ENCODE measurements around the gene PDZD7.

Gene PDZD7

DNA sequence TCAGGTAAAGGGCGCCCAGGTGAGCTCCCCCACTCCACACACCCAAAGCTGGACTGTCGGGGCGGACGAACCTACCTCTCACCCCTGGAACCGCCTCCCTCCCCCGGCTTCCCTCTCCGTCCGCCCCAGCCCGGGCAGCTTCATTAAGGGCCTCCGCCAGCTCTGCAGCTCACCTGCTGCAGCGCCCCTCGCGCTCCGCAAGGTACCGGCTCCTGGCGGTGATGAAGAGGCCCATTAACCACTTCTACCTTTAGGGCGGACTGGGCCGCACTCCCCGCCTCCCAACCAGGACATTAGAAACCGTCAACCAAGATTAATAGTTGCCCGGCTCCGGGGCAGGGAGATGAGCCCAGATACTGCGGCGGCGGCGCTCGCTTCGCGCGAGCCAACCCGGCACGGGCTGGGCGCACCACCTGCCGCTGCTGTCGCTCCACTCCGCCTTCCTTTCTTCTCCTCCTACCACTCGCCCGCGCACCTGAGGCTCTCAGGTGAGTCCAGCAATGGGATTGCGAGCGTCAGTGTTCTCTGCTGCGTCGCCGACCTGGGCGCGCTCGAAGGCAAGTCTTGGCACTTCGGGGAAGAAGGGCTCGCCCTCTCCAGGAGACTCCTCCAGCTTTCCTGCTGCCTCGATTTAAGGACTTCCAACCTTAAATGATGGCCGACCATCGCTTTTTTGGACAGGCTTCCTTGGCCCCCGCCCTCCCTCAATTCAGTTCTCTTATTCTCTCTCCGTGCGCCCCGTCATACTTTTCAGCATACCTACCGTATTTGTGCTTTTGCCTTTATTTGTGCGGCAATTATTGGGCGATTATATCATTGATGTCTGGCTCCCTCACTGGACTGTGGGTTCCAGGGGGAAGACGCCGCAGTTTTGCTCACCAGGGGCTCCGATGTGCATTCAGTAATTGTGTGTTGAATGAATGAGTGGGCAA, 17.3 kb upstream of the PDZD7 start:
- DNase-seq (ENCODE audit: low read depth): no peak
- TF ChIP-seq CTCF (conservative IDR thresholded peaks at IDR 0.05; ENCODE audit: control insufficient read depth, insufficient read depth, low read depth, low read length): no peak
- H3K4me3 ChIP-seq (ENCODE audit: control insufficient read depth, low read depth, low read length): no peak overlapping the region

DNA sequence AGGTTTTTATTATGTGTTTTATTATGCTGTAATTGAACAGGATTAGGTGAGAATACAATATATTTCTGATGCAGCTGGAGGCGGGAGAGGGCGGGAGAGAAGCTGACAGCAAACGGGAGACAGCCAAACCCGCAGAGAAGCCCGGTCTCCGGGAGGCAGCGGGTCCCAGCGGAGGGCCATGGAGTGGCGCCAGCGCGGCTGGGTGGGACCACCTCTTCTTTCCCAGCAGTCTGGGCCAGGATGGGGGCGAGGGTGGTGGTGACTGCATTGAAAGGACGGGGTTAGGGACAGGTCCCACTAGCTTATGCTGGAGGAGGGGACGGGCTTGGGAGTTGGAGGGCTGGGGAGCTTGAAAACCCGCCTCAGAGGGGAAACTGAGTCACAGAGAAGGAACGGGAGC, 16.3 kb upstream of the PDZD7 start:
- DNase-seq (ENCODE audit: low read depth): no peak
- no peak for TF ChIP-seq CTCF (conservative IDR thresholded peaks at IDR 0.05; ENCODE audit: control insufficient read depth, insufficient read depth, low read depth, low read length)

GRCh38 chr10:101046332-101047238, 15.7 kb upstream of the PDZD7 start:
- no peak for TF ChIP-seq CTCF (conservative IDR thresholded peaks at IDR 0.05; ENCODE audit: control insufficient read depth, insufficient read depth, low read depth, low read length)
- DNase-seq (ENCODE audit: low read depth): no peak
- no peak overlapping the region for H3K4me3 ChIP-seq (ENCODE audit: control insufficient read depth, low read depth, low read length)

More for the DNA sequence above, 16.3 kb upstream of the PDZD7 start:
- no peak overlapping the region for H3K4me3 ChIP-seq (ENCODE audit: control insufficient read depth, low read depth, low read length)

DNA sequence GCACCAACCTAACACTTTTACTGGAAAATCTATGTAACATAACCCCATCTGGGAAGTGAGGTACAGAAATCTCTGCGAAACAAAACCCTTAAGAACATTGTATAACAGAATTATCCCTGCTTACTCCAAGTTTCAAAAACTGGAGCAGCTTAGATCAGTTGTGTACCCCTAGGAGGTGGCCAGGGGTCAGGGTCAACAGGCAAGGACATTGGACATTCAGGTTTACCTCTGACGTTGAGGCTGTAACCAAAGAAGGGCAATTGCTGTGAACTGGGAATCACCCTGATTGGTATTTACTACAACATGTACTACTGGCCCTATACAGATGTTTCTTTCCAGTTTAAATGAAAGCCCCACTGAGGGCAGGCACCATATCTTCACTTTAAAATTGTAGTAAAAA, 13.2 kb upstream of the PDZD7 start:
- TF ChIP-seq CTCF (conservative IDR thresholded peaks at IDR 0.05; ENCODE audit: control insufficient read depth, insufficient read depth, low read depth, low read length): no peak
- no peak for DNase-seq (ENCODE audit: low read depth)

DNA sequence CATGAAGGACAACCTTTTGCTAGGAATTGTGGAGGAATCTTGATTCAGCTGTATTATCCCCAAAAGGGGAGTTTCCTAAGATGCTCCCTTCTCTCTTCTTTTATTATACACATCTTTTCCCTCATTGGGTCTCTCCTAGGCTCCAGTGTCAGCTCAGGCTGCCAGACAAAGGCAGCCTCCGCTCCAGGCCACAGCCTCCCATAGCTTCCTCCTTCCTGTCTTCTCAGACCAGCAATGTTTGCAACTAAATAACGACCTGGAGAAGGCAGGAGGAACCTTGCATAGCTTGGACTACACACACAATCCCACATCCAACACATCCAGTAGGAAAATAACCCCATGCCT, 12.4 kb upstream of the PDZD7 start:
- DNase-seq (ENCODE audit: low read depth): peak; percentile 15
- no peak for TF ChIP-seq CTCF (conservative IDR thresholded peaks at IDR 0.05; ENCODE audit: control insufficient read depth, insufficient read depth, low read depth, low read length)
- H3K4me3 ChIP-seq (ENCODE audit: control insufficient read depth, low read depth, low read length): peak overlapping the region; percentile 58

More for the DNA sequence above, 13.2 kb upstream of the PDZD7 start:
- no peak overlapping the region for H3K4me3 ChIP-seq (ENCODE audit: control insufficient read depth, low read depth, low read length)

DNA sequence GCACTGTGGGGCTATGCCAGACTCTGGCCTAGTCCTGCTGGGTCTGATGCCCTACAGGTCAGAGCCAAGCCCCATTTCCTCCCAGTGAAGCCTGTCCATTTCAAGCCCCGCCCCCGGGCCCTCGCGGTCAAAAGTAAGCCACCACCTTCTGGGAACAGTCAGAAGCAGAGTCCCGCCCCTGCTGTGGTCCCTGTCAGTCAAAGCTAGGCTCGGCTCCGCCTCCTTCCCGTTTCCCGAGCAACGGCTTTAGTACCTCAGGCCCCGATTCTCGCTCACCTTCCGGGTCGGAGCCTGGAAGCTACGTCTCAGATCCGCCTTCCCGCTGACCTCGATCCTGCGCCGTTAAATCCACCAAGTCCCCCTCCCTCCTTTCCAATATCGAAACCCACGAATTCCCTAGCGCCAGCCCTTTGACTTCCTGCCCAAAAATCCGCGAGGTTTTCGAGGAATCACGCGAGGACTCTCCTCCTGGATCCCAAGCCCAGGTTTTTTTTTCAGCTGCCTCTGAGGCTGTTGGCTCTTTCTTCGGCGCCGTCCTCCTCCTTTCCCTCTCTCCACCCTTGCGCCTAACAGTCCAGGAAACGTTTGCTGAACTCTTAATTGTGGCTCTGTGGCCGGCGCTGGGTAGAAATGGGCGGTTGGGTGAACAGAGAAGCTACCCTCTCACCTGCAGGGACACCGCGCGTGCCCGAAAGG, 11.9 kb upstream of the PDZD7 start:
- H3K4me3 ChIP-seq (ENCODE audit: control insufficient read depth, low read depth, low read length): peak overlapping the region; percentile 58
- no peak for TF ChIP-seq CTCF (conservative IDR thresholded peaks at IDR 0.05; ENCODE audit: control insufficient read depth, insufficient read depth, low read depth, low read length)

More for the DNA sequence above, 11.9 kb upstream of the PDZD7 start:
- DNase-seq (ENCODE audit: low read depth): peak; percentile 96
